Right atrium auricular region (tissue), 2 donors: ENCODE measurements around the gene TAF5L. TPM values are rescaled to one million over a fixed set of nuclear protein-coding genes. Genes with fewer than 3 reads are reported as not detected.

Source experiments
- DNase-seq: peaks from one replicate; pipeline ENCODE4 v3.0.0-alpha.2; 2019; ENCODE audit warnings: low spot score
- H3K27ac ChIP-seq, 2 donors: fragments of 200-600 bp; sonication (generic); 1 replicate in 1 of 2; 2 replicates in 1 of 2; pipeline ENCODE4 v1.5.1; 2016 to 2019
- H3K27me3 ChIP-seq, 2 donors: fragments of 200-600 bp; sonication (generic); one replicate each; pipeline versions ENCODE4 v1.5.1 to v1.6.0; 2017 to 2019
- H3K36me3 ChIP-seq: fragments of 200-600 bp; sonication (generic); one replicate; pipeline ENCODE4 v1.5.1; 2016
- H3K4me1 ChIP-seq, 2 donors: fragments of 200-600 bp; sonication (generic); one replicate each; pipeline versions ENCODE4 v1.5.1 to v1.6.0; 2017 to 2019
- H3K4me3 ChIP-seq, 2 donors: fragments of 200-600 bp; sonication (generic); 1 replicate in 1 of 2; 2 replicates in 1 of 2; pipeline ENCODE4 v1.5.1; 2017 to 2019; ENCODE audit warnings: mild to moderate bottlenecking in 1 of 2, moderate library complexity in 1 of 2
- H3K9me3 ChIP-seq, 2 donors: fragments of 200-600 bp; sonication (generic); one replicate each; pipeline ENCODE4 v1.5.1; 2019
- CTCF ChIP-seq, 2 donors: fragments of 200-600 bp; sonication (generic); IDR thresholded peaks; one replicate each; pipeline ENCODE4 v1.5.1; 2019; ENCODE audit warnings: antibody characterized with exemption in 2 of 2
- total RNA-seq, 2 donors: library from RNA; depleted of rRNA; stranded (reverse); fragments of >200 nt; gene quantifications; one replicate each; pipeline ENCODE4 v1.1.0, GENCODE V29; 2016

Gene TAF5L
- total RNA-seq, 2 donors from 2014 or later = 8.6 to 12.7 TPM

- Histone ChIP-seq H3K36me3 (peaks cover 27% of the 10 kb centered on the region), H3K4me3 (no peak overlapping the region), H3K9me3 (no peaks in the 10 kb centered on the region), H3K4me1 (peaks cover 0 to 26% of the 10 kb centered on the region in 2 donors), H3K27me3 (no peaks in the 10 kb centered on the region), H3K27ac (no peak overlapping the region)
- no peak for TF ChIP-seq CTCF (IDR thresholded peaks at IDR 0.05)
- no peak for DNase-seq
Measured at GRCh38 chr1:229594227-229595008, 31.5 kb downstream of the TAF5L start.

DNA sequence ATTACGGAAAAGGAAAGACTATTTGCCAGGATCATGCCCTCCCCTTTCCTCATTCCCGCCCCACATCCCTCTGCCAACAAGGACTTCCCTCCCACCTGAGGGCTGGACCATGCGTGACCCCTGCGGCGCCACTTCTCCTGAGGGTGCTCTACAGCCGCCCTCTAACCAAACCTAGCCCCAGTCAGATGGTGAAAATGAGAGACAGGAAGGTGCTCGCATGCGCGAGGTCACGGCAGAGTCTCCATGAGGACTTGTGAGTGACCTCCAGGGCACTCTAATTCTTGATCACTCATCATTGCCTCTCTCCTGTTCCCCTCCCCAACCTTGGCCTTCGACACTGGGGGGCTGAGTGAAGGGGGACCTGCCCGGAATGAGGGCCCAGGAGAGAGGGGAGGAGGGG, 32.1 kb downstream of the TAF5L start:
- Histone ChIP-seq H3K9me3 (no peaks in the 10 kb centered on the region), H3K4me1 (peaks cover 0 to 25% of the 10 kb centered on the region in 2 donors), H3K4me3 (no peak overlapping the region), H3K36me3 (peaks cover 27% of the 10 kb centered on the region), H3K27ac (no peak overlapping the region), H3K27me3 (no peaks in the 10 kb centered on the region)
- TF ChIP-seq CTCF (IDR thresholded peaks at IDR 0.05) = no peak
- no peak for DNase-seq

DNA sequence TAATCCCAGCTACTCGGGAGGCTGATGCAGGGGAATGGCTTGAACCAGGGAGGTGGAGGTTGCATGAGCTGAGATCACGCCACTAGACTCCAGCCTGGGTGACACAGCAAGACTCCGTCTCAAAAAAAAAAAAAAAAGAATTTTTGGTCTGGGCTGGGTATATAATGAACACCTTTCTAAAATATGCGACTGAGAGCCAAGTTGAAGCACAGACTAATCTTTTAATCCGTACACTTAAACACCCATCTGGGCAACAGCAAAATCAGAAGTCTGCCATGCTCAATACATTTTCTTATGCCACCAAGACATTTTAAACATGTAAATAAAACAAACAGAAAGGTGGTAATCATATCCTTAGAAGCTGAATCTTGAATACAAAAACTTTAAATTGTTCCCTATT, 35.8 kb downstream of the TAF5L start:
- no peak for DNase-seq
- TF ChIP-seq CTCF (IDR thresholded peaks at IDR 0.05) = no peak
- no peak overlapping the region for H3K27ac ChIP-seq
- no peaks in the 10 kb centered on the region for H3K9me3 ChIP-seq
- peaks cover 27% of the 10 kb centered on the region for H3K36me3 ChIP-seq
- H3K4me1 ChIP-seq = no peaks in the 10 kb centered on the region
- H3K27me3 ChIP-seq = no peaks in the 10 kb centered on the region
- no peak overlapping the region for H3K4me3 ChIP-seq

DNA sequence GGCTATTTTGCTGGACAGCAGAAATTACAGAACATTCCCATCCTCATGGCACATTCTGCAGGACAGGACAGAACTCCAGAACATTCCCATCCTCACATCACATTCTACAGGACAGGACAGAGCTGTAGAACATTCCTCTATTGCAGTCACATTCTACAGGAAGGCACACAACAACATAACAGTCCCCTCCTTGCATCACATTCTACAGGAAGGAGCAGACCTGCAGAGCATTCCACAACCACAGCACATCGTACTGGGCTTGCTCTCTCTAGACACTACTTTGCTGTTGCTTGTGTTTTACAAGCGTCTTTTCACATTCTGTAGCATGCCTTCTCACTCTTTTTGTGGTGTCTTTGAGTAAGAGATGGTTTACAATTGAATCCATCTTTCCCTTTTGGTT, 40.6 kb downstream of the TAF5L start:
- no peak for DNase-seq
- H3K27ac ChIP-seq = no peak overlapping the region
- no peaks in the 10 kb centered on the region for H3K27me3 ChIP-seq
- peaks cover 0 to 10% of the 10 kb centered on the region in 2 donors for H3K4me1 ChIP-seq
- no peak for TF ChIP-seq CTCF (IDR thresholded peaks at IDR 0.05)
- no peaks in the 10 kb centered on the region for H3K36me3 ChIP-seq
- no peak overlapping the region for H3K4me3 ChIP-seq
- H3K9me3 ChIP-seq = no peaks in the 10 kb centered on the region

GRCh38 chr1:229582715-229583114, 43.2 kb downstream of the TAF5L start:
- Histone ChIP-seq H3K27ac (peak overlapping the region in 1 of 2 donors; percentile 39), H3K4me3 (no peak overlapping the region), H3K9me3 (no peaks in the 10 kb centered on the region), H3K4me1 (peaks cover 0 to 24% of the 10 kb centered on the region in 2 donors), H3K27me3 (no peaks in the 10 kb centered on the region), H3K36me3 (no peaks in the 10 kb centered on the region)
- TF ChIP-seq CTCF (IDR thresholded peaks at IDR 0.05) = no peak
- DNase-seq = no peak
